ENCODE measurements around the gene AMPH.
A peak's percentile ranks its signal among the peaks of the same experiment; 100 is the strongest.
"Not testable (repeated sequence)": the region's sequence is repeated elsewhere in the genome, so short reads cannot be mapped to it uniquely, and the experiment has no call there.

The AMPH gene

GRCh38 chr7:38345299-38346172 lies 285.6 kb downstream of the AMPH start:
- peak; percentile 48 for DNase-seq (ENCODE audit: low read depth)
- TF ChIP-seq, protein P1, sequence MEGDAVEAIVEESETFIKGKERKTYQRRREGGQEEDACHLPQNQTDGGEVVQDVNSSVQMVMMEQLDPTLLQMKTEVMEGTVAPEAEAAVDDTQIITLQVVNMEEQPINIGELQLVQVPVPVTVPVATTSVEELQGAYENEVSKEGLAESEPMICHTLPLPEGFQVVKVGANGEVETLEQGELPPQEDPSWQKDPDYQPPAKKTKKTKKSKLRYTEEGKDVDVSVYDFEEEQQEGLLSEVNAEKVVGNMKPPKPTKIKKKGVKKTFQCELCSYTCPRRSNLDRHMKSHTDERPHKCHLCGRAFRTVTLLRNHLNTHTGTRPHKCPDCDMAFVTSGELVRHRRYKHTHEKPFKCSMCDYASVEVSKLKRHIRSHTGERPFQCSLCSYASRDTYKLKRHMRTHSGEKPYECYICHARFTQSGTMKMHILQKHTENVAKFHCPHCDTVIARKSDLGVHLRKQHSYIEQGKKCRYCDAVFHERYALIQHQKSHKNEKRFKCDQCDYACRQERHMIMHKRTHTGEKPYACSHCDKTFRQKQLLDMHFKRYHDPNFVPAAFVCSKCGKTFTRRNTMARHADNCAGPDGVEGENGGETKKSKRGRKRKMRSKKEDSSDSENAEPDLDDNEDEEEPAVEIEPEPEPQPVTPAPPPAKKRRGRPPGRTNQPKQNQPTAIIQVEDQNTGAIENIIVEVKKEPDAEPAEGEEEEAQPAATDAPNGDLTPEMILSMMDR (conservative IDR thresholded peaks at IDR 0.05; ENCODE audit: low read length) = peak; percentile 75
- H3K4me3 ChIP-seq (ENCODE audit: low read length) = not testable (repeated sequence)

DNA sequence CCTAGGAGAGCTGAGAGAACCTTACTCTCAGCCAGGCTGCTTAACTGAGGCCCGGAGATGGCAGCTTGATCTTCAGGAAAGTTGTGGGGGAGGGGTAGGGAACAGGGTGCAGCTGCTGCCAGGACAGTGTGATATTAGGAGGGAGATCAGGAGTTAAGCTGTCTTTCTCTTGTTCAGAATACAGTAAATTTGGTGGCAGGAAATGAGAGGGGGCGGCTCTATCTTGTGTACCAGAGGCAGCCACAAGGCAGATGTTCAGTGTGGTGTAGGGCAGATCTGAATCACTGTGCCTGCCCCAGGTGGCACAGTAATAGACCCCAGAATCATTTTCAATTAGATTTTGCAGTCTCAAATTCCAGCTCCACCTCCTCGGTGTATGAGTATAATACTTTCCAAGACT lies 286.4 kb downstream of the AMPH start:
- not testable (repeated sequence) for DNase-seq (ENCODE audit: low read depth); H3K4me3 ChIP-seq (ENCODE audit: low read length)

DNA sequence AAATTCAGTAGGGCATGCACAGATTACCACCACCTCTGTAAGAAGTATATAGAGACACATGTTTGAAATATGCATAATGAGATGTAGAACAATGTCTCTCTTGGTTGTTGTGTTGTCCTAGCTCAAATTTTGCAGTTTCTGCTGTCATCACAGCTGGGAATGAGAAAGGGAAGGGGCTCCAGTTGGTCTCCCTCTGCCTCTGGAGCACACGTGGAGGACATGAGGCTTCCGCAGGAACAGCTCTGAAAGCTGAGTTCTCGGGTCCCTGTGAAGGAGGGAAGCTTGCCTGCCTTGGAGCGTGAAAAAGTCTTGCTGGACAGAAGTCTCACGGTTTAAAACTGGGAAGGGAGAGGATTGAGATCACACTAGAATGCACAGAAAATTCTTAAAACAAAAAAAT lies 289.0 kb downstream of the AMPH start:
- DNase-seq (ENCODE audit: low read depth); H3K4me3 ChIP-seq (ENCODE audit: low read length): not testable (repeated sequence)

DNA sequence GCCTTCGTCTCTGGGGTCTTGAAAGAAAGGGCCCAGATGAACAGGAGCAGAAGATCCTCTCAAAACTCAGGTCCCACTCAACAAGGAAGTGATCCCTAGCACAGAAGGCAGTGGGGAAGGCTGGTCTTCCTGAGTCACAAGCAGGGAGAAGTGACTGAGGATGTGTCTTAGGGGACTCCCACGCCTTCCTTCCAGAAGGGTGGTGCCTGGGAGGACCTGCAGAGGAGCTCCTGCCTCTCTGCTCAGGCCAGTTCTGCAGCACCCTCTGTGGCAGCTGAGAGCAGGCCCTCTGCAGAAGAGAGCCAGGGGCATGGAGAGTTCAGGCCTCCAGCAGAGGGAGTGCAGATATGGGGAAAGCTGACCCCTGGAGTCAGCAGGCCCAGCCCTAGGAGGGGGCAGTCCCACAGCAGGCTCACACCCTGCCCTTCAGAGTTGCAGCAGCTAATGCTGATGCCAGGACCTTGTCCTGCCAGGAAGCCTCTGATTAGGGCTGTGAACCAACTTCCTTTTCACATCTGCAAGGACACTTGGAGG lies 289.9 kb downstream of the AMPH start:
- DNase-seq (ENCODE audit: low read depth); H3K4me3 ChIP-seq (ENCODE audit: low read length): not testable (repeated sequence)
- TF ChIP-seq, protein P1 (conservative IDR thresholded peaks at IDR 0.05; ENCODE audit: low read length) = peak; percentile 26

GRCh38 chr7:38339953-38340819 lies 291.0 kb downstream of the AMPH start:
- TF ChIP-seq, protein P1 (conservative IDR thresholded peaks at IDR 0.05; ENCODE audit: low read length) = no peak
- DNase-seq (ENCODE audit: low read depth) = no peak
- H3K4me3 ChIP-seq (ENCODE audit: low read length) = no peak overlapping the region

- not testable (repeated sequence) for H3K4me3 ChIP-seq (ENCODE audit: low read length); DNase-seq (ENCODE audit: low read depth)
Measured at GRCh38 chr7:38336148-38336515, 295.0 kb downstream of the AMPH start.

- peak; percentile 84 for DNase-seq (ENCODE audit: low read depth)
- TF ChIP-seq, protein P1 (conservative IDR thresholded peaks at IDR 0.05; ENCODE audit: low read length) = peak; percentile 97
- no peak overlapping the region for H3K4me3 ChIP-seq (ENCODE audit: low read length)
Measured at GRCh38 chr7:38335492-38336147, 295.6 kb downstream of the AMPH start.

DNA sequence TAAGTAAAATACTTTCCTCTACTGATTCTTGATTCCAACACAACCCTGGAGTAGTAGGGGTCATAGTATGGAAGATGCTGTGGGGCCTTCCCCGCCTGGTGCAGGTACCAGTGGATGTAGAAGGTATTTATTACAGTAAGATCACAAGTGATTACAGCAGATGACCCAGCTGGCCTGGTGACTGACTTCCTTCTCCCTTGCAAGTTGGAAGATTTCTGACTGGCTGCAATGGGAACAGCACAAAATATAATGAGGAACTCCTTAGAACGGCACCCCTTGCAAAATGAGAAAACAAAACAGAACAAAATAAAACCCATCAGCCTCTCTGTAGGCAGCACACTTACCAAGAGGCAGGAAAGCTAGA lies 296.1 kb downstream of the AMPH start:
- DNase-seq (ENCODE audit: low read depth) = no peak
- no peak overlapping the region for H3K4me3 ChIP-seq (ENCODE audit: low read length)
- TF ChIP-seq, protein P1 (conservative IDR thresholded peaks at IDR 0.05; ENCODE audit: low read length) = no peak

Data from AG10803 (cell line).